Measurements from ENCODE around the gene PCSK6.

The PCSK6 gene

DNA sequence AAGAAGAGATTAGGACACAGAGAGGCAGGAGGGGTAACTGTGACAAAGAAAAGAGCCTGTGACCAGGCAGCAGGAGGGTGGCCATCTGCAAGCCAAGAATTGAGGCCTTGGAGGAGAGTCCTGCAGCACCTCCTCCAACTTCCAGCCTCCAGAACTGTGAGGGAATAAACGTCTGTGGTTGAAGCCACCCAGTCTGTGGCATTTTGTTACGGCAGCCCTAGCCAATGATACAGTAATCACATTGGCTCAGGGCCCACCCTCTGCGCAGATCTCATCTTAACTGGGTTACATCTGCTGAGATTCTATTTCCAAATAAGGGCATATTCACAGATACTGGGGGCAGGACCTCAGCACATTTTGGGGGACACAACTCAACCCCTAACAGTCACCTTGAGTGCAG is 223.5 kb downstream of the PCSK6 start:
- DNase-seq = no peak

DNA sequence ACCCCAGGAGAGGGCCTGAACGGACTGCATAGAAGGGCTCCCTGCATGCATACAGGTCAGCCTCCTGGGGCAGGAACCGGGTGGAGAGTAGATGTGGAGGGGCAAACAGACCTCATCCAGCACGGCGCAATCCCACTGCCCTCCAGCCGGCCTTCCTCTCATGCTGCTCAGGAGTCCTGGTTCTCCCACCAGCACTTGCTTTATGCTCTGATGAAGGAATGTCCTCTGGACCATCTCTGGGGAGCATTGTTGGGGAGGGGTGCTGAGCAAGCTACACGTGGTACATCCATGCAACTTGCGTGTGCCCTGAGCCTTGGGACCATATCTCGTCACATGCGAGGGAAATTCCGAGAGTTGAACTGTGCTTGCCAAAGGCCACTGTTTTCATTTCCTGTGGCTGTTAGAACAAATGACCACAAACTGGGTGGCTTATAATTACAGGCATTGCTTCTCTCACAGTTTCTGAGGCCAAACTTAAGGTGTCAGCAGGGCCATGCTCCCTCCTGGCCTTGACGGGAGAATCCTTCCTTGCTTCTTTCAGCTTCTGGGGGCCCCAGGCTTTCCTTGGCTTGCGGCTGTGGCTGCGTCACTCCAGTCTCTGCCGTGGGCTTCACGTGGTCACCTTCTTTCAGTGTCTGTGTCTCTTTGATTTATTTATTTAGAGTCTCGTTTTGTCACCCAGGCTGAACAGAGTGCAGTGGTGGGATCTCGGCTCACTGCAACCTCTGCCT is 224.4 kb downstream of the PCSK6 start:
- DNase-seq = no peak

GRCh38 chr15:101264011-101264410 is 225.5 kb downstream of the PCSK6 start:
- DNase-seq = no peak

DNA sequence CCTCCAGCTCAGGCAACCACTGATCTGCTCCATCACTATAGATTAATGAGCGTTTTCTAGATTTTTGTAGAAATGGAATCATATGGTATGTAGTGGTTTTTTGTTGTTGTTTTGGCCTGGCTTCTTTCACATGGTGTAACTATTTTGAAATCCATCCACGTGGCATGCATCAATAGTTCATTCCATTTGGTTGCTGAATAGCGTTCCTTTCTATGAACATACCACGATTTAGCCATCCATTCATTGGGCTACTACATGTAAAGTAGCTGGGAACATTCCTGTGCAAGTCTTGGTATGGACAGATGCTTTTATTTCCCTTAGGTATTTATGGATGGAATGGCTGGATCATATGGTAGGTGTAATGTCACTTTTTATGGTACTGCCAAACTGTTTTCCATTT is 227.0 kb downstream of the PCSK6 start:
- no peak for DNase-seq

DNA sequence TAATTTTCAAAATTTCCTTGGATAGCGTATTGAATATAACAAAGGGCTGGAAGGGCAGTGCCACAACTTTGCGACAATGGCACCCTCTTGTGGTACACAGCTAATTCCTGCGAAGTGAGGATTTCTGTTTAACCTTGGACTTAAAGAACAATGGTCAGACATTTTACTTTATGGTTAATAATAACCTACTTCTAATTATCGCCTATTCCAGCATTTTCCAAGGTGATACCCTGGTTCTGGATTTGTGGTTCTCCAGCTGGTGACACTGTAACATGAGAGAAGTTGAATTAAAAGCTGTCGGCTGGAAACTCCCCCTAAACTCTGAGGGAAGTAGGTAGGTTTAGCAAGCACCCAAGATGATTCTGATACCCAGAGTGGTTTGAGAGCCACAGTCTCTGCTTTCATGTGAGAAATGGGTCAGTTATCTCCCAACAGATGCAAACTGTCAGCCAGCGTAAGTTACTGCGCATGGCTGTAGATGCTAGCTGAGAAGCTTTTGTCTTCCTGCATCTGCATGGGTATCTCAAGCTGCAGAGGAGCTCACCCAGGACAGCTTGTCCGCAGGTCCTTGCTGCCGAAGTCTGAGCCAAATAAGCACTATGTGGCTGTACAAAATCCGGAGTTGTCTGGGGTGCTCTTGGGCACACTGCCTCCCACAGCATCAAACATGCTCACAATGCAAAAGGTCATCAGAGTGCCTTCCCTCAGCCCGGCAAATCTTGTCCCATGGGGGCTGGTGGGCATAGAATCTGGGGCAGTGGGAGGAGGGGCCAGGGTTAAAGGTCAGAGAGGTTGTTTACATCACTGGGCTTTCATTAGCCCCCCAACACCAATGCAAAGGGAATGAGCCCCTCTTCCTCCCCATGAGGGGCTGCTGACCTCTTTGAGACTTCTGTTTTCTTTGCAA is 231.0 kb downstream of the PCSK6 start:
- DNase-seq = peak; percentile 61

DNA sequence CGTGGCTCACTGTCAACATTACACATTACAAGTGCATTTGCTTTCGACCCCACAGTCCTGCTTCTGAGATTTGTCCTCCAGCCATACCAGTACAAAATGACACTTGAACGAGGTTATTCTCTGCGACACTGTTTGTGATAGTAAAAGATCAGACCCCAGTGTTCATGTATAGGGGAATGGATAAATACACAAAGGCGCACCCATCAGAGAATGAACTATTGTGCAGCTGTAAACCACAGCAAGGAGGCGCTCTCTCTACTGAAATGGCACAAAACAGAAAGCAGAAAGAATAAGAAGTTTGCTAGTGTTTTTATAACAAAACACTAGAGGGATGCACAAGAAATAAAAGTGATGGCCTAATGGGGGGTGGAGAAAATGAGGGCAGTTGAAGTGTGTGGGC is 232.8 kb downstream of the PCSK6 start:
- no peak for DNase-seq

GRCh38 chr15:101255615-101256241 is 233.8 kb downstream of the PCSK6 start:
- DNase-seq = no peak

GRCh38 chr15:101255051-101255395 is 234.5 kb downstream of the PCSK6 start:
- DNase-seq = no peak

- DNase-seq = no peak
Measured at GRCh38 chr15:101254157-101255050, 235.1 kb downstream of the PCSK6 start.

All from NCI-H187 treated with DMSO at 0.1 percent for 48 hours (cell line).